ENCODE measurements around the gene ADCY9. TPM values are rescaled to one million over a fixed set of nuclear protein-coding genes. Genes with fewer than 3 reads are reported as not detected.

ADCY9 gene
- polyA plus RNA-seq, 1 donor (not counting 4 experiments of a cell fraction or from before 2014, with no cell fraction given), result 3.0 TPM

DNA sequence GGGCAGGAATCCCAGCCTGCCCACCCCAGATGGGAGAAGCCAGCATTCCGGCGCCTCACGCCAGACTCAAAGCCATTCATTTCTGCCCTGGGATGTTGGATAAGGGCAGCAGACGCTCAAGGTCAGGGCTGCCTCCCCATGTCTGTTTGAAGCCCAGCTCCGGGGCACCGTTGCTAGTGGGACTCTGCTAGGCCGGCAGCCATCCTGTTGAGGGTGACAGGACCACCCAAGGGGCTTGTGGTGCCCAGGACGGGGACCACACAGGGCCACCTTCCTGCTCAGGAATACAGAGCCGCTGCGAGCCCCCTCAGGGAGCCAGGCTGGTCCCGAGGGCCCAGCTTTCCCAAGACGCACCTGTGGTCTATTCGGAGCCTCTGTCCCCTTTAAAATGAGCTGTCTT is 134.0 kb downstream of the ADCY9 start:
- Histone ChIP-seq H3K27me3 (ENCODE audit: control insufficient read depth, extremely low read depth, insufficient read depth, low read length) (no peaks in the 10 kb centered on the region), H4K20me1 (ENCODE audit: control insufficient read depth, extremely low read depth, insufficient read depth, low read length) (no peaks in the 10 kb centered on the region), H3K4me1 (ENCODE audit: control insufficient read depth, extremely low read depth, insufficient read depth, low read length) (peaks cover 6% of the 10 kb centered on the region), H3K4me3 (ENCODE audit: control insufficient read depth in 2 of 3, extremely low read depth in 1 of 3, insufficient read depth in 2 of 3, low read depth in 1 of 3, low read length in 3 of 3) (no peak overlapping the region), H3K9me1 (ENCODE audit: control insufficient read depth, extremely low read depth, insufficient read depth, low read length) (no peaks in the 10 kb centered on the region), H3K9me3 (ENCODE audit: control insufficient read depth, low read depth, low read length) (no peaks in the 10 kb centered on the region), H3K27ac (ENCODE audit: control insufficient read depth, insufficient read depth, low read length) (no peak overlapping the region), H3K79me2 (ENCODE audit: control insufficient read depth, insufficient read depth, low read length) (no peaks in the 10 kb centered on the region), H3K36me3 (ENCODE audit: control insufficient read depth in 2 of 2, extremely low read depth in 1 of 2, insufficient read depth in 2 of 2, low read length in 2 of 2) (peaks cover 0 to 2% of the 10 kb centered on the region in 2 experiments), H3K4me2 (ENCODE audit: control insufficient read depth, extremely low read depth, insufficient read depth, low read depth, low read length) (no peak overlapping the region), H2AFZ (ENCODE audit: control insufficient read depth, low read length) (no peak overlapping the region), H3K9ac (ENCODE audit: control insufficient read depth, extremely low read depth, insufficient read depth, low read length) (no peak overlapping the region)
- dilution Hi-C loops (cut with MboI; ENCODE audit: extremely low pct_ligation_motif_present, low sequenced_read_pairs), result no loop called here
- DNase-seq (ENCODE audit: low read depth, low spot score) (no peak), FAIRE-seq (no peak)
- TF ChIP-seq EZH2 (IDR thresholded peaks at IDR 0.05; ENCODE audit: low read length), result no peak
- TF ChIP-seq, protein P1, sequence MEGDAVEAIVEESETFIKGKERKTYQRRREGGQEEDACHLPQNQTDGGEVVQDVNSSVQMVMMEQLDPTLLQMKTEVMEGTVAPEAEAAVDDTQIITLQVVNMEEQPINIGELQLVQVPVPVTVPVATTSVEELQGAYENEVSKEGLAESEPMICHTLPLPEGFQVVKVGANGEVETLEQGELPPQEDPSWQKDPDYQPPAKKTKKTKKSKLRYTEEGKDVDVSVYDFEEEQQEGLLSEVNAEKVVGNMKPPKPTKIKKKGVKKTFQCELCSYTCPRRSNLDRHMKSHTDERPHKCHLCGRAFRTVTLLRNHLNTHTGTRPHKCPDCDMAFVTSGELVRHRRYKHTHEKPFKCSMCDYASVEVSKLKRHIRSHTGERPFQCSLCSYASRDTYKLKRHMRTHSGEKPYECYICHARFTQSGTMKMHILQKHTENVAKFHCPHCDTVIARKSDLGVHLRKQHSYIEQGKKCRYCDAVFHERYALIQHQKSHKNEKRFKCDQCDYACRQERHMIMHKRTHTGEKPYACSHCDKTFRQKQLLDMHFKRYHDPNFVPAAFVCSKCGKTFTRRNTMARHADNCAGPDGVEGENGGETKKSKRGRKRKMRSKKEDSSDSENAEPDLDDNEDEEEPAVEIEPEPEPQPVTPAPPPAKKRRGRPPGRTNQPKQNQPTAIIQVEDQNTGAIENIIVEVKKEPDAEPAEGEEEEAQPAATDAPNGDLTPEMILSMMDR (optimal IDR thresholded peaks at IDR 0.05 in 1 of 3, IDR thresholded peaks at IDR 0.05 in 1 of 3, conservative IDR thresholded peaks at IDR 0.05 in 1 of 3; ENCODE audit: extremely low read depth in 1 of 3, insufficient read depth in 2 of 3, low read length in 3 of 3), result no peak

DNA sequence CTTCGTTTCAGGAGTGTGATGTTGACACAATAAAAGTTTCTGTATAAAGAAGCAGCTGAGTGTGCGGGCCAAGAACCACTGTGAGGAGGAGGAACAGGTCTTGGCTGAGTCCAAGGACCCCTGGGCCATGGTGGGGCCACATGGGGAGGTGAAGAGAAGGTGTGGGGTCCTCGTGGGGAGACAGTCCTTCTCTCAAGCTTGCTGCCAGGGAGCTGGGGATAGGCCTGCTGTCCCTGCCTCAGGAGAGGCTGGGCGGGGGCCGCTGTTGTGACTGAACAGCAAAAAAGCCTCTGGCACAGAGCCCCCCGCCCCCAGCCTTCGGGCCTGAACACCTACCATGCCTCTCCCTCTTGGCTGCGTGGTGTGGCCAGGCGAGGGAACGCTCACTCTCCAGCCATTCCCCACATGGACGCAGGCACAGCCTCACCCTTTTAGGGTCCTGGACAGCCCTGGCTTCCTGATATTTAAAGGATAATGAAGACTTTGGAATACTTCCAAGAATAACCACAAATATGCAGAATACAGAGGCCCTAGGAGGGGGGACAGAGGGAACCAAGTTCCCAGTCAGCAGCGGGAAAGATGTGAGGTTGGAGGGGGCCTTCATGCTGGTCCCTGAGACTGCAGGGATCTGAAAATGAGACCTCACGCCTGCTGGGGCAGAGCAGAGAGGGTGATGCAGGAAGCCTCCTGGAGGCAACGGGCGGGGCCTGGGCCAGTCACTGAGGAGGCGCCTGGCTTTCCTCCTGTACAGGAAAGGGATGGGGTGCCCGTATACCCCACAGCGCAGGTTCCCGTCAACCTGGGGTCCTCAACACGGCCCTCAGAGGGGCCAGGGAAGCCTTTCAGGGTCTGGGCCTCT is 135.8 kb downstream of the ADCY9 start:
- Histone ChIP-seq H3K9me1 (ENCODE audit: control insufficient read depth, extremely low read depth, insufficient read depth, low read length) (no peaks in the 10 kb centered on the region), H3K79me2 (ENCODE audit: control insufficient read depth, insufficient read depth, low read length) (no peaks in the 10 kb centered on the region), H3K4me2 (ENCODE audit: control insufficient read depth, extremely low read depth, insufficient read depth, low read depth, low read length) (no peak overlapping the region), H4K20me1 (ENCODE audit: control insufficient read depth, extremely low read depth, insufficient read depth, low read length) (no peaks in the 10 kb centered on the region), H3K27ac (ENCODE audit: control insufficient read depth, insufficient read depth, low read length) (no peak overlapping the region), H3K9me3 (ENCODE audit: control insufficient read depth, low read depth, low read length) (no peaks in the 10 kb centered on the region), H3K4me1 (ENCODE audit: control insufficient read depth, extremely low read depth, insufficient read depth, low read length) (peaks cover 6% of the 10 kb centered on the region), H2AFZ (ENCODE audit: control insufficient read depth, low read length) (no peak overlapping the region), H3K27me3 (ENCODE audit: control insufficient read depth, extremely low read depth, insufficient read depth, low read length) (no peaks in the 10 kb centered on the region), H3K4me3 (ENCODE audit: control insufficient read depth in 2 of 3, extremely low read depth in 1 of 3, insufficient read depth in 2 of 3, low read depth in 1 of 3, low read length in 3 of 3) (no peak overlapping the region), H3K9ac (ENCODE audit: control insufficient read depth, extremely low read depth, insufficient read depth, low read length) (no peak overlapping the region), H3K36me3 (ENCODE audit: control insufficient read depth in 2 of 2, extremely low read depth in 1 of 2, insufficient read depth in 2 of 2, low read length in 2 of 2) (peaks cover 0 to 2% of the 10 kb centered on the region in 2 experiments)
- no peak for TF ChIP-seq EZH2 (IDR thresholded peaks at IDR 0.05; ENCODE audit: low read length)
- TF ChIP-seq, protein P1 (optimal IDR thresholded peaks at IDR 0.05 in 1 of 3, IDR thresholded peaks at IDR 0.05 in 1 of 3, conservative IDR thresholded peaks at IDR 0.05 in 1 of 3; ENCODE audit: extremely low read depth in 1 of 3, insufficient read depth in 2 of 3, low read length in 3 of 3), result no peak
- DNase-seq (ENCODE audit: low read depth, low spot score), result no peak
- no peak for FAIRE-seq
- dilution Hi-C loops (cut with MboI; ENCODE audit: extremely low pct_ligation_motif_present, low sequenced_read_pairs), result no loop called here
